Heart left ventricle (tissue), 16 donors: ENCODE data around the gene GTSE1. TPM values are rescaled to one million over a fixed set of nuclear protein-coding genes. Genes with fewer than 3 reads are reported as not detected.

Experiments
- ATAC-seq, 4 donors: fragments of 200-7000 bp; cut with Tn5 transposase; one replicate each; pipeline ENCODE4 v1.9.1; 2020 to 2022; ENCODE audit warnings: moderate library complexity in 4 of 4, mild to moderate bottlenecking in 3 of 4, moderate number of reproducible peaks in 1 of 4
- DNase-seq, 5 donors: peaks; one replicate each; pipeline ENCODE4 v3.0.0-alpha.2; 2020
- H3K27ac ChIP-seq, 12 donors: fragments of 200-600 bp; sonication (generic) in 4 of 12; one replicate each; pipeline versions ENCODE4 v1.5.0 to v1.8.0; 2016 to 2022; ENCODE audit warnings: mild to moderate bottlenecking in 2 of 12
- H3K27me3 ChIP-seq, 9 donors: fragments of 200-600 bp; sonication (generic) in 2 of 9; one replicate each; pipeline versions ENCODE4 v1.5.1 to v1.8.0; 2016 to 2022; ENCODE audit warnings: mild to moderate bottlenecking in 3 of 9
- H3K36me3 ChIP-seq, 9 donors: fragments of 200-600 bp; sonication (generic) in 2 of 9; one replicate each; pipeline versions ENCODE4 v1.5.0 to v1.8.0; 2018 to 2022; ENCODE audit warnings: mild to moderate bottlenecking in 2 of 9
- H3K4me1 ChIP-seq, 12 donors: fragments of 200-600 bp; sonication (generic) in 4 of 12; one replicate each; pipeline versions ENCODE4 v1.5.0 to v1.8.0; 2016 to 2022; ENCODE audit warnings: mild to moderate bottlenecking in 3 of 12
- H3K4me3 ChIP-seq, 12 donors: fragments of 200-600 bp; sonication (generic) in 4 of 12; one replicate each; pipeline versions ENCODE4 v1.5.0 to v1.8.0; 2017 to 2022; ENCODE audit warnings: mild to moderate bottlenecking in 9 of 12, moderate library complexity in 4 of 12
- H3K9me3 ChIP-seq, 12 donors: fragments of 200-600 bp; sonication (generic) in 4 of 12; one replicate each; pipeline versions ENCODE4 v1.5.0 to v1.8.0; 2016 to 2022; ENCODE audit warnings: mild to moderate bottlenecking in 1 of 12
- POLR2A ChIP-seq, 2 donors: fragments of 450-650 bp; IDR thresholded peaks; one replicate each; pipeline ENCODE4 v1.6.1; 2017; ENCODE audit warnings: antibody characterized with exemption in 2 of 2, mild to moderate bottlenecking in 2 of 2, moderate library complexity in 2 of 2
- WGBS, 4 donors: extraction: QIAGEN DNeasy Blood & Tissue Kit in 2 of 4; methylation state at CpG; one replicate each; pipeline versions ENCODE4 v1.1.5 to v1.1.7; 2013 to 2018; 5-methylcytosine and 5-hydroxymethylcytosine counted together
- intact Hi-C, 10 donors: fragments of 100-400 bp; cut with DNase I; formaldehyde crosslinking; loops; one replicate each; pipeline versions ENCODE4 v1.11.1 to v1.14.2; 2022
- polyA plus RNA-seq, 2 donors: library from polyadenylated mRNA; stranded (reverse); fragments of 200-250 nt; gene quantifications; one replicate each; pipeline ENCODE4 v1.2.3, GENCODE V29; 2013
- total RNA-seq, 9 donors: library from RNA; depleted of rRNA in 2 of 9; stranded (reverse); fragments of >200 nt in 2 of 9; fragmentation: NEBNext Ultra II Directional in 3 of 9; extraction: Animal tissue kit (Norgen Biotek cat#: 25700) in 3 of 9; gene quantifications; one replicate each; pipeline versions ENCODE4 v1.1.0 to v1.2.4, GENCODE V29; 2016 to 2023
- TF ChIP-seq, protein P1 (sequence below), 12 donors: fragments of 200-600 bp; sonication (generic) in 4 of 12; IDR thresholded peaks; one replicate each; pipeline versions ENCODE4 v1.5.0 to v1.8.0; 2018 to 2022; ENCODE audit warnings: antibody characterized with exemption in 12 of 12, mild to moderate bottlenecking in 5 of 12
- donor health status: ischemic (EF 13 %, LVEDD 7.1; RV severe dilation, severe dysfunction).
- donor health status: healthy with polysubstance abuse.
- donor health status: DM: no; HTN: yes; CAD: no.
- donor health status: DM: no; HTN: no; CAD: no.
- donor health status: ischemic (EF 25% LVEDD 6.9; RV normal size, moderate dysfunction).
- donor health status: ischemic (EF 25% LVEDD 5.7; RV mildly dilated, moderate dysfunction).
- donor health status: healthy.
- donor health status: DM: yes; HTN: yes; CAD: no.
- donor health status: ischemic (EF 35%, LVEDD 5.7; RV mildly dilated, moderate dysfunction).
- donor health status: nonischemic (EF 11% LVEDD 7.7; RV severe dilation, severe dysfunction).
- donor health status: DM: yes; HTN: yes; CAD: no.
- donor health status: PGD.
- donor health status: ischemic (EF 29% LVEDD 5.4; RV normal size, mild dysfunction).
- donor health status: nonischemic (EF 23%, LVEDD 6.1; RV moderate dilation, normal function).

GTSE1 gene
- total and polyA plus RNA-seq, 11 donors, result 0.19 to 6.9 (median 0.59) TPM; not detected in 1

DNA sequence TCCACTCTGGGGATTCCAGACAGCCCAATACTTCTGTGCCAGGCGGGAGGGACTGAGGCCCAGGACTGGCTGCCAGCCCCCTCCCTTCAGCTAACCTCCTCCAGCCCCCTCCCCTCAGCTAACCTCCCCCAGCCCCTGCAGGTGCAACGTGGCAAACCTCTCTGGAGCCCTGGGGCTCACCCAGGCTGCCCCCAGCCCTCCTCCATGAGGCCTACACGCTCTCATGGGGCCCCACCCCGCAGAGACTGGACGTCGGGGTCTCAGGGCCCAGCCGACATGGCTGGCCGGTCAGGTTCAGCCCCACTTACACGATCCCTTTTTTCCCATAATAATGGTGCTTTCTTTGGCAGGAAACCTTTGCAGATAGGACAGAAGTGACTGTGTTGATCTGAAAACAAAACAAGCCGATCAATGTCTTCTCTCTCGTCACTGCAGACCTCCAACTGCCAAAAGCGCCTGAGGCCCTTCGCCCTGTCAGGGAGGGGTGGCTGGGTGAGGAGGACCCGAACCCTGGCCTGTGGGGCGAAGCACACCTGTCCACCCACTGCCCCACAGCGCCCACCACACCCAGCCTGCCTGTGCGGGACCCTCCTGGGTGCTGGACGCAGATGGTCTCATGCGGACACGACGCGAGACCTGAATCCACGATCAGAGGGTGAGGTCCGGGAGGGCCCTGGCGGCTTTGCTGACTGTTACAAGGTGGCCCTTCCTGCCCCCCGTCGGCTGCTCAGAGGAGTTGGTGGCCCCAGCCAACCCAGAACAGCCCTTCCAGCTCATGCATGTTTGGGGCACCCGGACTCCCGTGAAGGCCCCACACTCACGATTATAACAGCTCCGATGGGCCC is 72.4 kb downstream of the GTSE1 start:
- Histone ChIP-seq H3K36me3 (no peaks in the 10 kb centered on the region), H3K9me3 (no peaks in the 10 kb centered on the region), H3K4me1 (no peaks in the 10 kb centered on the region), H3K27me3 (peaks cover 0 to 11% (median 0%) of the 10 kb centered on the region in 9 donors), H3K4me3 (no peak overlapping the region), H3K27ac (no peak overlapping the region)
- ATAC-seq (no peak), DNase-seq (peak in 2 of 5 donors; percentile 19 to 51)
- WGBS, 4 donors, result 80 to 86% (median 85%) methylated on average over 25 to 31 of the region's 31 CpGs
- intact Hi-C loops, result loop anchor here in 2 of 10 donors (2.0 to 5.0 kb wide), 2 partner anchors 172 to 173 kb away; no protein-coding TSS in a partner anchor
- TF ChIP-seq POLR2A (IDR thresholded peaks at IDR 0.05), result no peak
- TF ChIP-seq, protein P1, sequence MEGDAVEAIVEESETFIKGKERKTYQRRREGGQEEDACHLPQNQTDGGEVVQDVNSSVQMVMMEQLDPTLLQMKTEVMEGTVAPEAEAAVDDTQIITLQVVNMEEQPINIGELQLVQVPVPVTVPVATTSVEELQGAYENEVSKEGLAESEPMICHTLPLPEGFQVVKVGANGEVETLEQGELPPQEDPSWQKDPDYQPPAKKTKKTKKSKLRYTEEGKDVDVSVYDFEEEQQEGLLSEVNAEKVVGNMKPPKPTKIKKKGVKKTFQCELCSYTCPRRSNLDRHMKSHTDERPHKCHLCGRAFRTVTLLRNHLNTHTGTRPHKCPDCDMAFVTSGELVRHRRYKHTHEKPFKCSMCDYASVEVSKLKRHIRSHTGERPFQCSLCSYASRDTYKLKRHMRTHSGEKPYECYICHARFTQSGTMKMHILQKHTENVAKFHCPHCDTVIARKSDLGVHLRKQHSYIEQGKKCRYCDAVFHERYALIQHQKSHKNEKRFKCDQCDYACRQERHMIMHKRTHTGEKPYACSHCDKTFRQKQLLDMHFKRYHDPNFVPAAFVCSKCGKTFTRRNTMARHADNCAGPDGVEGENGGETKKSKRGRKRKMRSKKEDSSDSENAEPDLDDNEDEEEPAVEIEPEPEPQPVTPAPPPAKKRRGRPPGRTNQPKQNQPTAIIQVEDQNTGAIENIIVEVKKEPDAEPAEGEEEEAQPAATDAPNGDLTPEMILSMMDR (IDR thresholded peaks at IDR 0.05), result no peak

DNA sequence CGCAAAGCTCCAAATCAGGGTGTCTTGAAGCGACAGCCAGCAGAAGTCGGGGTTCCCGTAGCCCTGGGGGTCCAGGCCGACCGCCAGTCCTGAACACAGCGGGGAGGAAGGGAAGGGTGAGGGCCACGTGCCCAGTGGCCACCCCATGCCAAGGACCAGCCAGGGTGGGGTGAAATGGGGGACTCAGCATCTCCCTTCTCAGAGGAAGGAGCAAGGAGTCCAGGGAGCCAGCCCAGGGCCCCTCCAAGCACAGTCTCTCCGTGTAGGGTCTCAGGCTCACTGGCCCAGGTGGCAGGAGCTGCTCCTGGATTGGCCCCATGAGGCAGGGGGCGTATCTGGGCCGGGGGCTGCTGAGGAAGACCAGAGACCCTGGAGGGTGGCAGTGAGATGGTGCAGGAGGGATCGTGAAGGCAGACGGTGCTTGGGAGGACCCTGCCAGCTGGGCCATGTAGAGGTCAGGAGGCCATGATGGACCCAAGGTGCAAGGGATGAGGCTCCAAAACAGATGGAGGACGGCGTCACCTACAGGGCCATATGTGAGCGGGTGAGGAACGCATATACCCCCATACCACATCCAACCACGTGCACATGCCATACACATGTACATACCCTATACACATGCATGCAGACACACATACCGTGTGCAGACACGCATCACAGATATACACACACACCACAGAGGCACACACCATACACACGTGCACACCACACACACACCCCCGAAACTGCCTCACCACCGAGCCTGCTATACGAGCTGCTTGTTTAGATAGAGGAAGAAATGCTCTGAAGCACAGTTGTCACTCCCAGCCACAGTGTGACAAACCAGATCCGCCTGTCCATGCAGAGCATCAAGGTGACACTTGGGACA is 73.3 kb downstream of the GTSE1 start:
- no peak for ATAC-seq
- WGBS, 4 donors, result 81 to 85% (median 81%) methylated on average over 23 to 25 of the region's 25 CpGs
- Histone ChIP-seq H3K27ac (no peak overlapping the region), H3K27me3 (peaks cover 0 to 11% (median 0%) of the 10 kb centered on the region in 9 donors), H3K4me1 (no peaks in the 10 kb centered on the region), H3K9me3 (no peaks in the 10 kb centered on the region), H3K4me3 (no peak overlapping the region), H3K36me3 (no peaks in the 10 kb centered on the region)
- peak in 2 of 5 donors; percentile 10 to 53 for DNase-seq
- no peak for TF ChIP-seq POLR2A (IDR thresholded peaks at IDR 0.05)
- TF ChIP-seq, protein P1 (IDR thresholded peaks at IDR 0.05), result no peak
- intact Hi-C loops, result loop anchor here in 2 of 10 donors (2.0 to 5.0 kb wide), 2 partner anchors 171 to 172 kb away; no protein-coding TSS in a partner anchor

- Histone ChIP-seq H3K36me3 (no peaks in the 10 kb centered on the region), H3K4me3 (no peak overlapping the region), H3K9me3 (peaks cover 0 to 3% (median 0%) of the 10 kb centered on the region in 12 donors), H3K27me3 (peaks cover 0 to 11% (median 0%) of the 10 kb centered on the region in 9 donors), H3K4me1 (no peaks in the 10 kb centered on the region), H3K27ac (no peak overlapping the region)
- WGBS, 4 donors, result 72 to 83% (median 77%) methylated on average over 12 to 15 of the region's 15 CpGs
- intact Hi-C loops, result no loop called here
- peak in 2 of 5 donors; percentile 14 to 46 for DNase-seq
- TF ChIP-seq, protein P1 (IDR thresholded peaks at IDR 0.05), result no peak
- TF ChIP-seq POLR2A (IDR thresholded peaks at IDR 0.05), result no peak
- ATAC-seq, result no peak
Measured at GRCh38 chr22:46370584-46371291, 74.1 kb downstream of the GTSE1 start.
